CD8-positive, alpha-beta memory T cell (primary cell): ENCODE data around the gene RAB22A. TPM values are rescaled to one million over a fixed set of nuclear protein-coding genes. Genes with fewer than 3 reads are reported as not detected.
A peak's percentile ranks its signal among the peaks of the same experiment; 100 is the strongest.

Source experiments
- CTCF ChIA-PET: fragments of 350-600 bp; sonication (Branson Sonifier 250); formaldehyde crosslinking; loops from one replicate; lab custom pipeline; 2021; ENCODE audit warnings: antibody characterized with exemption; lab: Charles Lee
- POLR2A ChIA-PET: fragments of 350-600 bp; sonication (Branson Sonifier 250); formaldehyde crosslinking; loops from one replicate; lab custom pipeline; 2021; ENCODE audit warnings: antibody characterized with exemption; lab: Charles Lee
- DNase-seq, 5 donors: peaks; one replicate each; pipeline versions ENCODE4 v3.0.0 to v3.0.0-alpha.2; 2020 to 2022; ENCODE audit warnings: mixed read lengths in 1 of 5
- H3K27ac ChIP-seq: one replicate; pipeline ENCODE4 v1.7.0; 2013; ENCODE audit warnings: low read depth, mild to moderate bottlenecking, low read length, moderate library complexity
- H3K27me3 ChIP-seq: 2 replicates; pipeline ENCODE4 v1.7.0; 2013; ENCODE audit warnings: low read length, mild to moderate bottlenecking; ENCODE audit not compliant: insufficient read depth, poor library complexity, severe bottlenecking
- H3K36me3 ChIP-seq: 2 replicates; pipeline ENCODE4 v1.7.0; 2013; ENCODE audit warnings: mild to moderate bottlenecking, low read length, moderate library complexity; ENCODE audit not compliant: insufficient read depth
- H3K4me1 ChIP-seq: 2 replicates; pipeline ENCODE4 v1.7.0; 2013; ENCODE audit warnings: mild to moderate bottlenecking, low read length, moderate library complexity; ENCODE audit not compliant: insufficient read depth
- H3K4me3 ChIP-seq: 2 replicates; pipeline ENCODE4 v1.7.0; 2013; ENCODE audit warnings: mild to moderate bottlenecking, low read length
- H3K9me3 ChIP-seq: 2 replicates; pipeline ENCODE4 v1.7.0; 2013; ENCODE audit warnings: mild to moderate bottlenecking, low read length
- H3K27ac Mint-ChIP-seq, 8 donors: one replicate each; pipeline ENCODE4 v1.8.0; 2020 to 2021; ENCODE audit warnings: mixed read lengths in 8 of 8, mild to moderate bottlenecking in 6 of 8, inconsistent platforms in 3 of 8, moderate library complexity in 3 of 8
- H3K27me3 Mint-ChIP-seq, 2 donors: one replicate each; pipeline ENCODE4 v1.8.0; 2020 to 2021; ENCODE audit warnings: mixed read lengths in 2 of 2, mild to moderate bottlenecking in 1 of 2, moderate library complexity in 1 of 2
- H3K36me3 Mint-ChIP-seq, 3 donors: one replicate each; pipeline ENCODE4 v1.8.0; 2020 to 2021; ENCODE audit warnings: mixed read lengths in 3 of 3, inconsistent platforms in 1 of 3, mild to moderate bottlenecking in 1 of 3
- H3K4me1 Mint-ChIP-seq, 3 donors: one replicate each; pipeline ENCODE4 v1.8.0; 2020 to 2021; ENCODE audit warnings: mixed read lengths in 3 of 3, inconsistent platforms in 1 of 3, mild to moderate bottlenecking in 1 of 3
- H3K4me3 Mint-ChIP-seq, 7 donors: one replicate each; pipeline ENCODE4 v1.8.0; 2020 to 2021; ENCODE audit warnings: mixed read lengths in 7 of 7, mild to moderate bottlenecking in 6 of 7, moderate library complexity in 4 of 7, inconsistent platforms in 2 of 7
- H3K9me3 Mint-ChIP-seq, 5 donors: one replicate each; pipeline ENCODE4 v1.8.0; 2020 to 2022; ENCODE audit warnings: mixed read lengths in 5 of 5, mild to moderate bottlenecking in 3 of 5, moderate library complexity in 2 of 5, inconsistent platforms in 1 of 5
- polyA plus RNA-seq: library from polyadenylated mRNA; unstranded; fragments of 300-500 nt; fragmentation: Illumina TruSeq; gene quantifications from one replicate; pipeline ENCODE4 v1.2.3, GENCODE V29; 2021
- total RNA-seq, 2 experiments: library from RNA; stranded (reverse); gene quantifications; one replicate each; pipeline ENCODE4 v1.2.3, GENCODE V29; 2021

RAB22A gene
- total and polyA plus RNA-seq, 3 experiments from 2014 or later, result 14.9 to 17.6 (median 17.3) TPM

- H3K27me3 ChIP-seq, result no peaks in the 10 kb centered on the region
- CTCF ChIA-PET, result no interaction called here
- DNase-seq, result peak in 2 of 5 donors; percentile 18 to 29
- no peak overlapping the region for H3K27ac ChIP-seq
- peak overlapping the region; percentile 37 to 98 (median 80) for H3K27ac Mint-ChIP-seq
- peaks cover 5 to 65% (median 13%) of the 10 kb centered on the region in 3 donors for H3K36me3 Mint-ChIP-seq
- H3K9me3 Mint-ChIP-seq, result no peaks in the 10 kb centered on the region
- POLR2A ChIA-PET, result interaction anchor here (0.6 kb wide), 1 partner anchor 339 kb away, joined by 3 read pairs; no protein-coding TSS in a partner anchor
- H3K4me3 ChIP-seq, result no peak overlapping the region
- H3K4me3 Mint-ChIP-seq, result peak overlapping the region in 6 of 7 donors; percentile 50 to 80 (median 73)
- H3K9me3 ChIP-seq, result no peaks in the 10 kb centered on the region
- peaks cover 0 to 3% of the 10 kb centered on the region in 2 donors for H3K27me3 Mint-ChIP-seq
- H3K4me1 Mint-ChIP-seq, result peaks cover 44 to 73% (median 65%) of the 10 kb centered on the region in 3 donors
- peaks cover 28% of the 10 kb centered on the region for H3K36me3 ChIP-seq
- H3K4me1 ChIP-seq, result peaks cover 39% of the 10 kb centered on the region
Measured at GRCh38 chr20:58313396-58313795, 3.9 kb downstream of the RAB22A start.

GRCh38 chr20:58321205-58321604 is 11.7 kb downstream of the RAB22A start:
- Histone ChIP-seq H3K27me3 (no peaks in the 10 kb centered on the region), H3K4me3 (no peak overlapping the region), H3K4me1 (peaks cover 15% of the 10 kb centered on the region), H3K9me3 (no peaks in the 10 kb centered on the region), H3K36me3 (peaks cover 4% of the 10 kb centered on the region), H3K27ac (no peak overlapping the region)
- POLR2A ChIA-PET, result no interaction called here
- peaks cover 61 to 77% (median 72%) of the 10 kb centered on the region in 3 donors for H3K4me1 Mint-ChIP-seq
- H3K9me3 Mint-ChIP-seq, result no peaks in the 10 kb centered on the region
- H3K4me3 Mint-ChIP-seq, result peak overlapping the region in 1 of 7 donors; percentile 28
- H3K27ac Mint-ChIP-seq, result no peak overlapping the region
- peak in 1 of 5 donors; percentile 26 for DNase-seq
- no peaks in the 10 kb centered on the region for H3K27me3 Mint-ChIP-seq
- CTCF ChIA-PET, result interaction anchor here (1.1 kb wide), 1 partner anchor 84 kb away, joined by 4 read pairs; no protein-coding TSS in a partner anchor
- peaks cover 0 to 48% (median 16%) of the 10 kb centered on the region in 3 donors for H3K36me3 Mint-ChIP-seq

- DNase-seq, result no peak
- Mint-ChIP-seq H3K36me3 (peaks cover 0 to 42% (median 15%) of the 10 kb centered on the region in 3 donors), H3K27ac (peak overlapping the region in 3 of 8 donors; percentile 8 to 73 (median 9)), H3K4me1 (peaks cover 63 to 77% (median 71%) of the 10 kb centered on the region in 3 donors), H3K4me3 (no peak overlapping the region), H3K9me3 (no peaks in the 10 kb centered on the region), H3K27me3 (no peaks in the 10 kb centered on the region)
- H3K27me3 ChIP-seq, result no peaks in the 10 kb centered on the region
- H3K36me3 ChIP-seq, result no peaks in the 10 kb centered on the region
- no peak overlapping the region for H3K27ac ChIP-seq
- no peaks in the 10 kb centered on the region for H3K9me3 ChIP-seq
- H3K4me3 ChIP-seq, result no peak overlapping the region
- CTCF ChIA-PET, result interaction anchor here (1.1 kb wide), 1 partner anchor 85 kb away, joined by 4 read pairs; no protein-coding TSS in a partner anchor
- H3K4me1 ChIP-seq, result peaks cover 15% of the 10 kb centered on the region
- POLR2A ChIA-PET, result no interaction called here
Measured at GRCh38 chr20:58322083-58322482, 12.6 kb downstream of the RAB22A start.

- H3K27ac ChIP-seq, result no peak overlapping the region
- no peak overlapping the region for H3K27ac Mint-ChIP-seq
- POLR2A ChIA-PET, result no interaction called here
- DNase-seq, result no peak
- no peaks in the 10 kb centered on the region for H3K36me3 ChIP-seq
- no peak overlapping the region for H3K4me3 ChIP-seq
- H3K36me3 Mint-ChIP-seq, result peaks cover 0 to 25% (median 10%) of the 10 kb centered on the region in 3 donors
- H3K4me1 ChIP-seq, result peaks cover 15% of the 10 kb centered on the region
- no peaks in the 10 kb centered on the region for H3K27me3 ChIP-seq
- peaks cover 63 to 86% (median 80%) of the 10 kb centered on the region in 3 donors for H3K4me1 Mint-ChIP-seq
- CTCF ChIA-PET, result no interaction called here
- H3K27me3 Mint-ChIP-seq, result peaks cover 0 to 1% of the 10 kb centered on the region in 2 donors
- peak overlapping the region in 1 of 7 donors; percentile 10 for H3K4me3 Mint-ChIP-seq
- H3K9me3 ChIP-seq, result no peaks in the 10 kb centered on the region
- no peaks in the 10 kb centered on the region for H3K9me3 Mint-ChIP-seq
Measured at GRCh38 chr20:58325912-58326311, 16.4 kb downstream of the RAB22A start.

GRCh38 chr20:58327211-58327610 is 17.7 kb downstream of the RAB22A start:
- Mint-ChIP-seq H3K4me1 (peaks cover 64 to 84% (median 71%) of the 10 kb centered on the region in 3 donors), H3K4me3 (no peak overlapping the region), H3K36me3 (peaks cover 6 to 30% (median 11%) of the 10 kb centered on the region in 3 donors), H3K27me3 (peaks cover 0 to 1% of the 10 kb centered on the region in 2 donors), H3K27ac (no peak overlapping the region), H3K9me3 (no peaks in the 10 kb centered on the region)
- Histone ChIP-seq H3K36me3 (no peaks in the 10 kb centered on the region), H3K27me3 (no peaks in the 10 kb centered on the region), H3K9me3 (no peaks in the 10 kb centered on the region), H3K4me1 (peaks cover 5% of the 10 kb centered on the region), H3K27ac (no peak overlapping the region), H3K4me3 (no peak overlapping the region)
- no peak for DNase-seq
- CTCF ChIA-PET, result no interaction called here
- POLR2A ChIA-PET, result no interaction called here

- H3K27ac ChIP-seq, result no peak overlapping the region
- Mint-ChIP-seq H3K27ac (peak overlapping the region in 3 of 8 donors; percentile 7 to 47 (median 21)), H3K4me3 (no peak overlapping the region), H3K36me3 (peaks cover 6 to 34% (median 14%) of the 10 kb centered on the region in 3 donors), H3K27me3 (peaks cover 0 to 1% of the 10 kb centered on the region in 2 donors), H3K4me1 (peaks cover 53 to 79% (median 66%) of the 10 kb centered on the region in 3 donors), H3K9me3 (no peaks in the 10 kb centered on the region)
- DNase-seq, result no peak
- H3K9me3 ChIP-seq, result no peaks in the 10 kb centered on the region
- ChIA-PET POLR2A (no interaction called here), CTCF (interaction anchor here (0.6 kb wide), 1 partner anchor 674 kb away, joined by 5 read pairs; no protein-coding TSS in a partner anchor)
- peaks cover 3% of the 10 kb centered on the region for H3K4me1 ChIP-seq
- no peaks in the 10 kb centered on the region for H3K27me3 ChIP-seq
- no peak overlapping the region for H3K4me3 ChIP-seq
- no peaks in the 10 kb centered on the region for H3K36me3 ChIP-seq
Measured at GRCh38 chr20:58328836-58329235, 19.3 kb downstream of the RAB22A start.

GRCh38 chr20:58329711-58330110 is 20.2 kb downstream of the RAB22A start:
- POLR2A ChIA-PET, result no interaction called here
- CTCF ChIA-PET, result no interaction called here
- no peaks in the 10 kb centered on the region for H3K36me3 ChIP-seq
- H3K27ac ChIP-seq, result no peak overlapping the region
- no peak overlapping the region for H3K4me3 Mint-ChIP-seq
- H3K27me3 Mint-ChIP-seq, result peaks cover 0 to 1% of the 10 kb centered on the region in 2 donors
- H3K4me1 ChIP-seq, result peaks cover 3% of the 10 kb centered on the region
- no peak overlapping the region for H3K4me3 ChIP-seq
- no peaks in the 10 kb centered on the region for H3K9me3 Mint-ChIP-seq
- H3K27me3 ChIP-seq, result no peaks in the 10 kb centered on the region
- H3K9me3 ChIP-seq, result no peaks in the 10 kb centered on the region
- peaks cover 48 to 76% (median 62%) of the 10 kb centered on the region in 3 donors for H3K4me1 Mint-ChIP-seq
- H3K27ac Mint-ChIP-seq, result no peak overlapping the region
- DNase-seq, result no peak
- peaks cover 6 to 35% (median 14%) of the 10 kb centered on the region in 3 donors for H3K36me3 Mint-ChIP-seq

- no peaks in the 10 kb centered on the region for H3K36me3 ChIP-seq
- H3K9me3 ChIP-seq, result no peaks in the 10 kb centered on the region
- H3K27ac Mint-ChIP-seq, result peak overlapping the region in 1 of 8 donors; percentile 44
- H3K4me3 Mint-ChIP-seq, result no peak overlapping the region
- H3K27me3 Mint-ChIP-seq, result peaks cover 0 to 1% of the 10 kb centered on the region in 2 donors
- ChIA-PET POLR2A (no interaction called here), CTCF (no interaction called here)
- peaks cover 3% of the 10 kb centered on the region for H3K4me1 ChIP-seq
- no peak for DNase-seq
- H3K27ac ChIP-seq, result no peak overlapping the region
- no peaks in the 10 kb centered on the region for H3K27me3 ChIP-seq
- peaks cover 48 to 80% (median 68%) of the 10 kb centered on the region in 3 donors for H3K4me1 Mint-ChIP-seq
- no peak overlapping the region for H3K4me3 ChIP-seq
- H3K36me3 Mint-ChIP-seq, result peaks cover 6 to 38% (median 14%) of the 10 kb centered on the region in 3 donors
- no peaks in the 10 kb centered on the region for H3K9me3 Mint-ChIP-seq
Measured at GRCh38 chr20:58330249-58330648, 20.7 kb downstream of the RAB22A start.
